HG02885 (cell line): Measurements from ENCODE around the gene SUFU.

Experiments
- ATAC-seq: cut with Tn5 transposase; IDR thresholded peaks from one replicate; pipeline ENCODE4 v1.9.1; 2021; ENCODE audit warnings: mild to moderate bottlenecking; ENCODE audit not compliant: unreplicated experiment, poor library complexity

SUFU gene

GRCh38 chr10:102613286-102613685, 109.5 kb downstream of the SUFU start:
- ATAC-seq, result no peak

- no peak for ATAC-seq
Observed at GRCh38 chr10:102613785-102614184, 110.0 kb downstream of the SUFU start.

- no peak for ATAC-seq
Observed at GRCh38 chr10:102614888-102615287, 111.1 kb downstream of the SUFU start.

GRCh38 chr10:102615361-102615760, 111.6 kb downstream of the SUFU start:
- no peak for ATAC-seq

GRCh38 chr10:102616066-102616770, 112.4 kb downstream of the SUFU start:
- no peak for ATAC-seq

GRCh38 chr10:102617041-102617440, 113.3 kb downstream of the SUFU start:
- ATAC-seq, result no peak

- ATAC-seq, result no peak
Observed at GRCh38 chr10:102617816-102618215, 114.0 kb downstream of the SUFU start.

GRCh38 chr10:102619281-102619981, 115.7 kb downstream of the SUFU start:
- no peak for ATAC-seq

- no peak for ATAC-seq
Observed at GRCh38 chr10:102620138-102620590, 116.4 kb downstream of the SUFU start.

- ATAC-seq, result no peak
Observed at GRCh38 chr10:102620591-102621442, 117.0 kb downstream of the SUFU start.

- no peak for ATAC-seq
Observed at GRCh38 chr10:102621443-102622325, 117.9 kb downstream of the SUFU start.

- no peak for ATAC-seq
Observed at GRCh38 chr10:102624094-102624493, 120.3 kb downstream of the SUFU start.

- ATAC-seq, result no peak
Observed at GRCh38 chr10:102624751-102625645, 121.2 kb downstream of the SUFU start.

- ATAC-seq, result no peak
Observed at GRCh38 chr10:102626026-102626685, 122.4 kb downstream of the SUFU start.

- no peak for ATAC-seq
Observed at GRCh38 chr10:102627291-102627735, 123.5 kb downstream of the SUFU start.

- no peak for ATAC-seq
Observed at GRCh38 chr10:102627736-102628293, 124.0 kb downstream of the SUFU start.

GRCh38 chr10:102628451-102628911, 124.7 kb downstream of the SUFU start:
- no peak for ATAC-seq
